Measurements from ENCODE around the gene DGAT2.

DGAT2 gene

DNA sequence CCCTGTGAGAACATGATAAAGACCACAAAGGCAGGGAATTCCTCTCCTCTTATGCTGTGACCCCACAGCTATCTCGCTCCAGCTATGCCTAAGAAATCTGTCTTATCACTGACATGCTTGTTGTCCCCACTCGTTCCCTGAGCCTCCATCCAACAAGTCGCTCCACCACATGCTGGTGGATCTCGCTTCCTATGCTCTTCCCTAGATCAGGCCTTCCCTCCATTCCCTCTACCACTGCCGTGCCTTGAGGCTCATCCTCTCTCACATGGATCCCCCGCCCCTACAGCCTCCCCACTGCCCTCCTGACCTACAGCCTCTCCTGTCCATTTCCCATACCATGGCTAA, 1.4 kb upstream of the DGAT2 start:
- Histone ChIP-seq H3K9ac (ENCODE audit: low read length) (no peak overlapping the region), H3K27me3 (ENCODE audit: insufficient read depth, low read length) (peaks cover 24% of the 10 kb centered on the region), H3K4ac (ENCODE audit: low read depth, low read length) (no peak overlapping the region), H3K9me3 (ENCODE audit: insufficient read depth, low read depth, low read length) (peaks cover 14% of the 10 kb centered on the region), H3K23ac (ENCODE audit: low read length) (no peak overlapping the region), H3K4me1 (ENCODE audit: control insufficient read depth in 1 of 2, insufficient read depth in 2 of 2, low read length in 2 of 2) (peaks cover 5 to 10% of the 10 kb centered on the region in 2 experiments), H3K79me2 (ENCODE audit: control insufficient read depth, insufficient read depth, low read length, poor library complexity) (no peaks in the 10 kb centered on the region), H3K4me2 (ENCODE audit: low read length) (peak overlapping the region; percentile 12), H2BK120ac (ENCODE audit: insufficient read depth, low read length, poor library complexity) (no peak overlapping the region), H3K14ac (ENCODE audit: low read length) (no peak overlapping the region), H2BK12ac (ENCODE audit: low read length) (no peak overlapping the region), H3K18ac (ENCODE audit: low read length) (no peak overlapping the region), H3K79me1 (ENCODE audit: low read length) (peaks cover 2% of the 10 kb centered on the region), H2AFZ (ENCODE audit: insufficient read depth, low read length, poor library complexity) (no peak overlapping the region), H3K36me3 (ENCODE audit: control insufficient read depth in 1 of 2, insufficient read depth in 2 of 2, low read length in 2 of 2) (no peaks in the 10 kb centered on the region), H2BK5ac (ENCODE audit: low read depth, low read length, poor library complexity) (no peak overlapping the region), H4K91ac (ENCODE audit: low read depth, low read length) (no peak overlapping the region), H3K4me3 (ENCODE audit: low read depth, low read length) (no peak overlapping the region), H4K12ac (ENCODE audit: low read depth, low read length) (no peak overlapping the region), H3K27ac (ENCODE audit: low read depth, low read length) (no peak overlapping the region), H4K8ac (ENCODE audit: low read depth, low read length) (no peak overlapping the region), H2AK5ac (ENCODE audit: low read length) (no peak overlapping the region)
- no peak for DNase-seq
- no CpG with 5 or more reads among the region's 6 CpGs for WGBS (ENCODE audit: extremely low coverage, insufficient coverage, insufficient read length)

DNA sequence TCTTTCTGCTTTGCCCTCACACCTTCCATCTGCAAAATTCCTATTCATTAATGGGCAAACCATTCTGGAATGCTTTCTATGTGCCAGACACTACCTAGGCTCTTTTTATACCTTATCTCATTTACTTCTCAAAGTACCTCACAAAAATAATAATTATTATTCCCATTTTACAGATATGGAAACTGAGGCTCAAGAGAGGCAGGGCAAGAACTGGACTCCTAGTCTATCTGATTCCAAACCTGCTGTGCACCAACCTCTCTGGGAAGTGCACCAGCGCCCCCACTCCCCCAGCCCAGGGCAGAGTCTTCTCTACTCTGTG, 826 bp upstream of the DGAT2 start:
- H2AK5ac ChIP-seq (ENCODE audit: low read length) = no peak overlapping the region
- no CpG with 5 or more reads among the region's 1 CpG for WGBS (ENCODE audit: extremely low coverage, insufficient coverage, insufficient read length)

DNA sequence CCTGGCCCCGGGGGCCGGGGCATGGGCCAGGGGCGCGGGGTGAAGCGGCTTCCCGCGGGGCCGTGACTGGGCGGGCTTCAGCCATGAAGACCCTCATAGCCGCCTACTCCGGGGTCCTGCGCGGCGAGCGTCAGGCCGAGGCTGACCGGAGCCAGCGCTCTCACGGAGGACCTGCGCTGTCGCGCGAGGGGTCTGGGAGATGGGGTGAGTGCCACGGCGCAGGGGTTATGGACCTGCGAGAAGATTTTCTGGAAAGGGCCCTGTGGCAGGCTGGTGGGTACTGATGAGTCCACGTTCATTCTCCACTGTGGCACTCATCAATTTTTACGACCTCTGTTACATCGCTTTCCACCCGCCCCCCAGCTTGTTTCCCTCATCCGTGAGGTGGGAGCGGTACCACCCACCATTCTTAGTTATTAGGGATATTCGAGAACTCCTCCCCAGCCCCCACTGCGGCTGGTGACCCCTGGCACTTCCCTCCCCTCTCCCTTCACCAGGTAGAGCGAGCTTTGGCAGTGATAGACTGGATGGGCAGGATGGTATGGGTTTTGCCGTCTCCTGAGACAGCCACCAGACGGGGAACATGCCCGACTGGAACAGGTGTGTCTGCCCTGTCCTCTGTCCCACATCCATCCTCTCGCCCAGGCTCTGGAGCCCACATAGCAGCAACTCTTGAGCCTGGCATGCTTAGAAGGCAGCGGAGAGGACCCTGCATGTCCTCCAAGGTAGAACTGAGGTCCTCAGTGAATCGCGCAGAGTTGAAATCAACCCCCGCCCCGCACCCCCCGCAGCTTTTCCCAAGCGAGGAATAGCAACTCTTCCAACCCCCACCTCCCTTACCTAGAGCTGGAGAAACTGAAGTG, 562 bp downstream of the DGAT2 start:
- H3K79me1 ChIP-seq (ENCODE audit: low read length) = peaks cover 2% of the 10 kb centered on the region

More for the DNA sequence above, 826 bp upstream of the DGAT2 start:
- Histone ChIP-seq H3K9me3 (ENCODE audit: insufficient read depth, low read depth, low read length) (peaks cover 13% of the 10 kb centered on the region), H3K79me1 (ENCODE audit: low read length) (peaks cover 2% of the 10 kb centered on the region), H2BK5ac (ENCODE audit: low read depth, low read length, poor library complexity) (no peak overlapping the region), H4K91ac (ENCODE audit: low read depth, low read length) (no peak overlapping the region), H2AFZ (ENCODE audit: insufficient read depth, low read length, poor library complexity) (no peak overlapping the region), H3K18ac (ENCODE audit: low read length) (no peak overlapping the region), H3K27me3 (ENCODE audit: insufficient read depth, low read length) (peaks cover 24% of the 10 kb centered on the region), H3K4me2 (ENCODE audit: low read length) (peak overlapping the region; percentile 79), H2BK12ac (ENCODE audit: low read length) (no peak overlapping the region), H3K4me3 (ENCODE audit: low read depth, low read length) (no peak overlapping the region), H4K8ac (ENCODE audit: low read depth, low read length) (no peak overlapping the region), H3K79me2 (ENCODE audit: control insufficient read depth, insufficient read depth, low read length, poor library complexity) (no peaks in the 10 kb centered on the region), H3K14ac (ENCODE audit: low read length) (no peak overlapping the region), H3K23ac (ENCODE audit: low read length) (no peak overlapping the region), H2BK120ac (ENCODE audit: insufficient read depth, low read length, poor library complexity) (no peak overlapping the region), H3K27ac (ENCODE audit: low read depth, low read length) (no peak overlapping the region), H3K4me1 (ENCODE audit: control insufficient read depth in 1 of 2, insufficient read depth in 2 of 2, low read length in 2 of 2) (peaks cover 5 to 10% of the 10 kb centered on the region in 2 experiments), H3K9ac (ENCODE audit: low read length) (no peak overlapping the region), H3K36me3 (ENCODE audit: control insufficient read depth in 1 of 2, insufficient read depth in 2 of 2, low read length in 2 of 2) (no peaks in the 10 kb centered on the region), H3K4ac (ENCODE audit: low read depth, low read length) (no peak overlapping the region), H4K12ac (ENCODE audit: low read depth, low read length) (no peak overlapping the region)
- DNase-seq = no peak

DNA sequence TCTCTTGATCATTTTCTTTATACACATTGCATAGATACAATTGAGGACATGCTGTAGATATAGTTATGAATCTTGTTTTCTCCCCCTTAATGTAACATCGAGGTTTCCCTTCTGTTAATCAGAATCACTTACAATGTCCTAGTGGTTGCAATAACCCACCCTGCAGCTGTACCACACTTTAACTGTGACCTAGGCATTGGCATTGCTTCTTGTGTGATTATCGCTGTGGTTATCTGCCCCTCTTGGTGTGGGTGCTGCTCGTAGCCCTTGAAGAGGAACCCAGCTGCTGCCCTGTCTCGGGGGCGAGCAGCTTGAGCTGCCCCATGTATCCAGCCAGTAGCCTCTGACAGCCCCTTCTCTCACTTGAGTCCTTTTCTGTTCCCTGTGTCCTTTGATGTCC, 1.5 kb downstream of the DGAT2 start:
- H2AK5ac ChIP-seq (ENCODE audit: low read length) = no peak overlapping the region
- no peak overlapping the region for H3K4me3 ChIP-seq (ENCODE audit: low read depth, low read length)
- no peaks in the 10 kb centered on the region for H3K79me2 ChIP-seq (ENCODE audit: control insufficient read depth, insufficient read depth, low read length, poor library complexity)
- no peak overlapping the region for H4K12ac ChIP-seq (ENCODE audit: low read depth, low read length)
- H3K4me2 ChIP-seq (ENCODE audit: low read length) = no peak overlapping the region
- no peak overlapping the region for H3K27ac ChIP-seq (ENCODE audit: low read depth, low read length)
- peaks cover 2% of the 10 kb centered on the region for H3K79me1 ChIP-seq (ENCODE audit: low read length)
- no peak overlapping the region for H3K23ac ChIP-seq (ENCODE audit: low read length)
- H3K9me3 ChIP-seq (ENCODE audit: insufficient read depth, low read depth, low read length) = peaks cover 13% of the 10 kb centered on the region
- no peak overlapping the region for H3K14ac ChIP-seq (ENCODE audit: low read length)
- peaks cover 5 to 10% of the 10 kb centered on the region in 2 experiments for H3K4me1 ChIP-seq (ENCODE audit: control insufficient read depth in 1 of 2, insufficient read depth in 2 of 2, low read length in 2 of 2)
- H2BK120ac ChIP-seq (ENCODE audit: insufficient read depth, low read length, poor library complexity) = no peak overlapping the region
- no peaks in the 10 kb centered on the region for H3K36me3 ChIP-seq (ENCODE audit: control insufficient read depth in 1 of 2, insufficient read depth in 2 of 2, low read length in 2 of 2)
- no peak overlapping the region for H2BK5ac ChIP-seq (ENCODE audit: low read depth, low read length, poor library complexity)
- no peak overlapping the region for H4K8ac ChIP-seq (ENCODE audit: low read depth, low read length)
- no peak overlapping the region for H2BK12ac ChIP-seq (ENCODE audit: low read length)
- no peak overlapping the region for H3K18ac ChIP-seq (ENCODE audit: low read length)
- WGBS (ENCODE audit: extremely low coverage, insufficient coverage, insufficient read length) = no CpG with 5 or more reads among the region's 5 CpGs
- no peak overlapping the region for H3K9ac ChIP-seq (ENCODE audit: low read length)
- DNase-seq = no peak
- H2AFZ ChIP-seq (ENCODE audit: insufficient read depth, low read length, poor library complexity) = no peak overlapping the region
- H3K27me3 ChIP-seq (ENCODE audit: insufficient read depth, low read length) = peaks cover 24% of the 10 kb centered on the region
- no peak overlapping the region for H3K4ac ChIP-seq (ENCODE audit: low read depth, low read length)
- H4K91ac ChIP-seq (ENCODE audit: low read depth, low read length) = no peak overlapping the region

More for the DNA sequence above, 562 bp downstream of the DGAT2 start:
- H4K91ac ChIP-seq (ENCODE audit: low read depth, low read length) = no peak overlapping the region
- H3K4me1 ChIP-seq (ENCODE audit: control insufficient read depth in 1 of 2, insufficient read depth in 2 of 2, low read length in 2 of 2) = peaks cover 5 to 10% of the 10 kb centered on the region in 2 experiments
- no peaks in the 10 kb centered on the region for H3K36me3 ChIP-seq (ENCODE audit: control insufficient read depth in 1 of 2, insufficient read depth in 2 of 2, low read length in 2 of 2)
- H3K23ac ChIP-seq (ENCODE audit: low read length) = no peak overlapping the region
- H2AFZ ChIP-seq (ENCODE audit: insufficient read depth, low read length, poor library complexity) = no peak overlapping the region
- DNase-seq = no peak
- H3K9ac ChIP-seq (ENCODE audit: low read length) = no peak overlapping the region
- H3K27ac ChIP-seq (ENCODE audit: low read depth, low read length) = no peak overlapping the region
- no peak overlapping the region for H2BK120ac ChIP-seq (ENCODE audit: insufficient read depth, low read length, poor library complexity)
- H3K4ac ChIP-seq (ENCODE audit: low read depth, low read length) = no peak overlapping the region
- WGBS (ENCODE audit: extremely low coverage, insufficient coverage, insufficient read length) = no CpG with 5 or more reads among the region's 46 CpGs
- no peak overlapping the region for H2BK5ac ChIP-seq (ENCODE audit: low read depth, low read length, poor library complexity)
- H3K4me2 ChIP-seq (ENCODE audit: low read length) = peak overlapping the region; percentile 79
- no peak overlapping the region for H3K18ac ChIP-seq (ENCODE audit: low read length)
- H3K27me3 ChIP-seq (ENCODE audit: insufficient read depth, low read length) = peaks cover 24% of the 10 kb centered on the region
- H4K12ac ChIP-seq (ENCODE audit: low read depth, low read length) = no peak overlapping the region
- H3K9me3 ChIP-seq (ENCODE audit: insufficient read depth, low read depth, low read length) = peaks cover 13% of the 10 kb centered on the region
- peak overlapping the region; percentile 27 for H3K4me3 ChIP-seq (ENCODE audit: low read depth, low read length)
- H4K8ac ChIP-seq (ENCODE audit: low read depth, low read length) = no peak overlapping the region
- no peak overlapping the region for H2BK12ac ChIP-seq (ENCODE audit: low read length)
- no peak overlapping the region for H2AK5ac ChIP-seq (ENCODE audit: low read length)
- no peak overlapping the region for H3K14ac ChIP-seq (ENCODE audit: low read length)
- no peaks in the 10 kb centered on the region for H3K79me2 ChIP-seq (ENCODE audit: control insufficient read depth, insufficient read depth, low read length, poor library complexity)
